Right lobe of liver (tissue), 6 donors: ENCODE results near the gene FAM174C. TPM values are rescaled to one million over a fixed set of nuclear protein-coding genes. Genes with fewer than 3 reads are reported as not detected.
A peak's percentile ranks its signal among the peaks of the same experiment; 100 is the strongest.

ENCODE experiments used
- ATAC-seq, 4 donors: fragments of 200-7000 bp; cut with Tn5 transposase; one replicate each; pipeline ENCODE4 v1.9.1; 2020; ENCODE audit warnings: mild to moderate bottlenecking in 4 of 4, moderate library complexity in 4 of 4
- DNase-seq, 3 donors: peaks; one replicate each; pipeline ENCODE4 v3.0.0-alpha.2; 2020
- H3K27ac ChIP-seq, 3 donors: fragments of 200-600 bp; one replicate each; pipeline ENCODE4 v1.8.0; 2022
- H3K27me3 ChIP-seq, 2 donors: fragments of 200-600 bp; one replicate each; pipeline ENCODE4 v1.8.0; 2022
- H3K36me3 ChIP-seq, 4 donors: fragments of 200-600 bp; sonication (generic) in 1 of 4; one replicate each; pipeline versions ENCODE4 v1.5.1 to v1.8.0; 2017 to 2022; ENCODE audit warnings: control low read depth in 1 of 4
- H3K4me1 ChIP-seq, 4 donors: fragments of 200-600 bp; sonication (generic) in 1 of 4; one replicate each; pipeline versions ENCODE4 v1.5.1 to v1.8.0; 2017 to 2022; ENCODE audit warnings: control low read depth in 1 of 4
- H3K4me3 ChIP-seq, 3 donors: fragments of 200-600 bp; one replicate each; pipeline ENCODE4 v1.8.0; 2022
- H3K9me3 ChIP-seq, 4 donors: fragments of 200-600 bp; sonication (generic) in 1 of 4; one replicate each; pipeline versions ENCODE4 v1.5.1 to v1.8.0; 2017 to 2022; ENCODE audit warnings: control low read depth in 1 of 4
- POLR2A ChIP-seq: fragments of 450-650 bp; IDR thresholded peaks from one replicate; pipeline ENCODE4 v1.6.1; 2017; ENCODE audit warnings: antibody characterized with exemption, mild to moderate bottlenecking
- WGBS: methylation state at CpG from one replicate; pipeline ENCODE4 v1.1.6; 2018; ENCODE audit warnings: low coverage, low lambda C conversion rate; ENCODE audit not compliant: insufficient coverage; ENCODE audit errors: missing lambda C conversion rate; 5-methylcytosine and 5-hydroxymethylcytosine counted together
- intact Hi-C, 2 donors: fragments of 100-400 bp; cut with DNase I; formaldehyde crosslinking; loops; one replicate each; pipeline versions ENCODE4 v1.11.2 to v1.14.1; 2022
- total RNA-seq, 6 experiments: library from RNA; depleted of rRNA in 2 of 6; stranded (reverse); fragments of >200 nt in 2 of 6; fragmentation: NEBNext Ultra II Directional in 3 of 6; extraction: Animal tissue kit (Norgen Biotek cat#: 25700) in 3 of 6; gene quantifications; one replicate each; pipeline versions ENCODE4 v1.1.0 to v1.2.4, GENCODE V29; 2016 to 2023
- TF ChIP-seq, protein P1 (sequence below), 4 donors: fragments of 200-600 bp in 3 of 4; fragments of 450-650 bp in 1 of 4; IDR thresholded peaks; one replicate each; pipeline versions ENCODE4 v1.5.1 to v1.8.0; 2016 to 2022; ENCODE audit warnings: antibody characterized with exemption in 4 of 4, mild to moderate bottlenecking in 2 of 4
- donor health status: DM: no; HTN: yes; CAD: no.
- donor health status: DM: no; HTN: no; CAD: no.
- donor health status: DM: no; HTN: no; CAD: no.
- donor health status: DM: no; HTN: yes; CAD: no.
- donor health status: DM: no; HTN: yes; CAD: no.

FAM174C gene
- total RNA-seq, 6 experiments from 2014 or later = 34.0 to 103 (median 43.8) TPM

DNA sequence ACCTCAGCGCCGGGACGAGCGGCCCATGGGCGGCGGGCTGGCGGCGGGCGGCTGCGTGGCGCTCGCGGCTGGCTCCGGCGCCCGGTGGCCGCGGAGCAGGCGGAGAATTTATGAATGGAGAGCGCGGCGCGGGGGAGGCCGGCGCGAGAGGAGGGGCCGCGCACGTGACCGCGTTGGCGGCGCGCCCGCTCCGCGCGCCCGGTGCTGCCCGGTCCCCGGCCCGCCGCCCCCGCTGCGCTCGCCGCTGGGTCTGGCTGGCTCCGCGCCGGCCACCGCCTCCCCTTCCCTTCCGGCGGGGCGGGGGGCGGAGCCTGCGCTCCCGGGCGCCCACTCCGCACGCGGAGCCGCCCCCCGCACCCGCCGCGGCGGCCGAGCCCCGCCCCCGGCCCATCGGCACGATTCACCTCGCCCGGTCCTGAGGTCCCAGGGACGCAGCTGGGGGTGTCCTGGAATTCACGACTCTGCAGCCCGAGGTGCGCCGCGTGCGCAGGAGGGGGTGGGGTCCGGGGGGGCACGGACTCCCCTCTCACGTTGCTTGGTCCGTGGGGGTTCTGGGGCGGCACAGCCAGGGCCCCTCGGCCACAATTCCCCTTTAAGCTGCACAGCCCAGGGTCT lies 37.5 kb upstream of the FAM174C start, which contains the start of gene CBARP:
TSS of gene CBARP (minus strand) at position 252 of the 615 bp plus-strand sequence. CDS start 1,905 bp downstream, outside the sequence.
- Histone ChIP-seq H3K4me3 (peak within 1 kb of the TSS; percentile 33 to 36 (median 36)), H3K9me3 (no peaks in the 10 kb centered on the region), H3K27ac (no peak within 1 kb of the TSS), H3K27me3 (no peaks in the 10 kb centered on the region), H3K36me3 (no peaks in the 10 kb centered on the region), H3K4me1 (peaks cover 0 to 30% (median 8%) of the 10 kb centered on the region in 4 donors)
- DNase-seq (no peak), ATAC-seq (no peak)
- no peak for TF ChIP-seq POLR2A
- TF ChIP-seq, protein P1, sequence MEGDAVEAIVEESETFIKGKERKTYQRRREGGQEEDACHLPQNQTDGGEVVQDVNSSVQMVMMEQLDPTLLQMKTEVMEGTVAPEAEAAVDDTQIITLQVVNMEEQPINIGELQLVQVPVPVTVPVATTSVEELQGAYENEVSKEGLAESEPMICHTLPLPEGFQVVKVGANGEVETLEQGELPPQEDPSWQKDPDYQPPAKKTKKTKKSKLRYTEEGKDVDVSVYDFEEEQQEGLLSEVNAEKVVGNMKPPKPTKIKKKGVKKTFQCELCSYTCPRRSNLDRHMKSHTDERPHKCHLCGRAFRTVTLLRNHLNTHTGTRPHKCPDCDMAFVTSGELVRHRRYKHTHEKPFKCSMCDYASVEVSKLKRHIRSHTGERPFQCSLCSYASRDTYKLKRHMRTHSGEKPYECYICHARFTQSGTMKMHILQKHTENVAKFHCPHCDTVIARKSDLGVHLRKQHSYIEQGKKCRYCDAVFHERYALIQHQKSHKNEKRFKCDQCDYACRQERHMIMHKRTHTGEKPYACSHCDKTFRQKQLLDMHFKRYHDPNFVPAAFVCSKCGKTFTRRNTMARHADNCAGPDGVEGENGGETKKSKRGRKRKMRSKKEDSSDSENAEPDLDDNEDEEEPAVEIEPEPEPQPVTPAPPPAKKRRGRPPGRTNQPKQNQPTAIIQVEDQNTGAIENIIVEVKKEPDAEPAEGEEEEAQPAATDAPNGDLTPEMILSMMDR (IDR thresholded peaks at IDR 0.05) = no peak
- intact Hi-C loops = no loop called here
- 1% methylated on average over 15 of the region's 87 CpGs for WGBS

DNA sequence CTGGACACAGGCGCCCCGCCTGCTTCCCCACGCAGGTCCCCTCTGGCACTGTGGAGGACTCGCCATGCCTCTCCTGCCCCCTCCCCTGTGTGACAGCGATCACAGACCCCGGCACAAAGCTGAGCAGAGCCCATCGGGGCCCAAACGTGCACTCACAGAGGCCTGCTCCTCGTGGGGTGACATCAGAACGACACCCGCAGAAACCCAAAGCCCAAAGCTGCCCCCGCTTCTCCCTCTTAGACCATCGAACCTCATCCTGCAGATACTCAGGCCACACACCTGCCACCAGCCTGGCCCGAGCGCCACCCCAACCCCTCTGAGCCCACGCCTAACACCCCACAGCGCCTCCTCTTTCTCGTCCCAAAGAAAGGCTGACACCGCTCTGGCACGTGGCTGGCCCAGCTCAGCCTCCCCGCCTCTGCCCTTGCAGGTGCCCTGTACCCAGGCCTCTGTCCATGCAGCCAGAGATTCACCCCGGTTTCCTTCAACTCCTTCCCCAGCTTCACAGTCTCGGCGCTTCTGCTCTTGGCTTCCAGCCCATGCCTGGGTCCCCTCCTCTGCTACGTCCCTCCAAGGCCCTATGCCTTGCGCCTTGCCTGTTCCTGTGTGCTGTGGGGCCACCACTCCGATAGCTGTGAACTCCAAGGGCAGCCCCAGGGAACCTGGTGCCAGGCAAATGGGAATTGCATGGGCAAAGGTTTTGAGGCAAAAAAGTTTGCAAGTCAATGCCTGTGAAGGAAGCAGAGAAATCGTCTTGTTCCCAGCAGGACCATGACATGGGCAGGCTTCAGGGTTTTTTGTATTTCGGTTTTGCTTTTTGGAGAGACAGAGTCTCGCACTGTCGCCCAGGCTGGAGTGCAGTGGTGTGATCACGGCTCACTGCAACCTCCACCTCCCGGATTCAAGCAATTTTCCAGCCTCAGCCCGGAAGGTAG lies 36.7 kb upstream of the FAM174C start:
- ATAC-seq (no peak), DNase-seq (no peak)
- no peak for TF ChIP-seq POLR2A
- TF ChIP-seq, protein P1 (IDR thresholded peaks at IDR 0.05) = no peak
- H3K36me3 ChIP-seq = no peaks in the 10 kb centered on the region
- 63% methylated on average over 17 of the region's 34 CpGs for WGBS
- no peaks in the 10 kb centered on the region for H3K27me3 ChIP-seq
- intact Hi-C loops = no loop called here
- peaks cover 0 to 37% (median 12%) of the 10 kb centered on the region in 4 donors for H3K4me1 ChIP-seq
- no peak overlapping the region for H3K4me3 ChIP-seq
- H3K9me3 ChIP-seq = no peaks in the 10 kb centered on the region
- H3K27ac ChIP-seq = no peak overlapping the region

DNA sequence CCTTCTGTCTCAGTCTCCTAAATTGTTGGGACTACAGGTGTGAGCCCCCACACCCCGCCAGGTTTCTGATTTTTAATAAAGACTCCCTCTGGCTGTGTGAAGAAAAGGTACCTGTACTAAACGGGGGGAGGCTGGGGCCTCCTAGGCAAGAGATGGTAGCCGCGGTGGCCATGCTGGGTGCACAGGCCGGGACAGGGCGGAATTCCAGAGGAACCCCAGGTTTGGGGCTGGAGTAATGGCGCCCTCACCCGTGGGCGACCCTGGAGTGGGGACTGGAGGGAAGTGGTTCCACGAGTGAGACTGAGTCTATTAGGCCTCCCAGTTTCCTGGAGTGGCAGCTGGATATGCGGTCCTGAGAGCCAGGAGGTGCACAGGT lies 35.9 kb upstream of the FAM174C start:
- no peaks in the 10 kb centered on the region for H3K27me3 ChIP-seq
- no peak for DNase-seq
- H3K27ac ChIP-seq = peak overlapping the region in 2 of 3 donors; percentile 5 to 69
- no peaks in the 10 kb centered on the region for H3K9me3 ChIP-seq
- 90% methylated on average over 6 of the region's 11 CpGs for WGBS
- H3K4me3 ChIP-seq = no peak overlapping the region
- TF ChIP-seq, protein P1 (IDR thresholded peaks at IDR 0.05) = no peak
- no peak for TF ChIP-seq POLR2A
- H3K36me3 ChIP-seq = no peaks in the 10 kb centered on the region
- H3K4me1 ChIP-seq = peaks cover 0 to 45% (median 16%) of the 10 kb centered on the region in 4 donors
- ATAC-seq = no peak
- intact Hi-C loops = no loop called here

DNA sequence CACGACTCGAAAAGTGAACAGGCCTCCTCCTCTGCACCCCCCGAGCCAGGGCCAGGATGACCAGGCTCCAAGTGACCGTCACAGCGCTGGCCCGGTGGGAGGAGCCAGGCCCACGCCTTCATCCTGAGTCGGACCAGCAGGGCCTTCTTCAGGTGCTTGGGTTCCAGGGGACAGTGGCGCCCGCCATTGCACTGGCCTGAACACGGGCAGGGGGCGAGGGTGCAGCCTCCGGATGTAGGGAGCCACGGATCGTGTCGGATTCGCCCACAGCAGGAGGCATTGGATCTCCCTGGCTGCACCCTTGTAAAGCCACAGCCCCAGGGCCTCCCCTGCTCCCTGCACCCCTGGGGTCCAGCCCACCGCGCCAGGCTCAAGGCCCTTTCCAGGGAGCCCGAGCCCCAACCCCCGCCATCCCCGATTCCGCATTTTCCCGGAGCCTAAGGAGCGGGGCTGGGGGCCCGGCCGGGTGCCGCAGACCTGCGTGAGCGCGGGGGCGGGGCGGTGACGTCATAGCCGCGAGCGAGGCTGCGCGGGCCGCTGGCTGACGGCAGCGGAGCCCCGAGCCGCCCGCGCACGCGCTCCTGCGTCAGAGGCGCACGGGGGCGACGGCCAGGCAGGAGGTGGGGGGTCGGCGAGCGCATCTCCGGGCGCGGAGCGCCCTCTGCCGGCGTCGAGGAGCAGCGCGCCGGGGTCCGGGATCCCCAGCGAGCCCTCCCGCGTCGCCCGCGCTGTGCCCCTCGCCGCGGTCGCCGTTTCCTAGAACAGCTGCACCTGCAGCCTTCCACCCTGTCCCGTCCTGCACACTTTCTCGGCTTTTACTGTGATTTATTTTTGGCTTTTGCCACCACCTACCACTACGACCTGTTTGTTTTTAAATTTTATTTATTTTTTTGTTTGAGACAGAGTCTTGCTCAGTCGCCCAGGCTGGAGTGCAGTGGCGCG lies 35.3 kb upstream of the FAM174C start:
- Histone ChIP-seq H3K9me3 (no peaks in the 10 kb centered on the region), H3K27me3 (no peaks in the 10 kb centered on the region), H3K36me3 (no peaks in the 10 kb centered on the region), H3K4me3 (peak overlapping the region; percentile 8 to 44 (median 12)), H3K4me1 (peaks cover 0 to 52% (median 17%) of the 10 kb centered on the region in 4 donors), H3K27ac (peak overlapping the region; percentile 5 to 69 (median 44))
- intact Hi-C loops = no loop called here
- WGBS = 2% methylated on average over 20 of the region's 84 CpGs
- DNase-seq (peak; percentile 85 to 88 (median 86)), ATAC-seq (peak; percentile 0 to 24 (median 6))
- TF ChIP-seq, protein P1 (IDR thresholded peaks at IDR 0.05) = peak; percentile 85 to 97 (median 92)
- no peak for TF ChIP-seq POLR2A
